NCI-H2196 (cell line): ENCODE data around the gene CHRNG.
"Not testable (repeated sequence)": the region's sequence is repeated elsewhere in the genome, so short reads cannot be mapped to it uniquely, and the experiment has no call there.

Experiments
- DNase-seq: peaks from one replicate; lab custom pipeline; 2025; ENCODE audit not compliant: unreplicated experiment; lab: John Stamatoyannopoulos, UW

The CHRNG gene

DNA sequence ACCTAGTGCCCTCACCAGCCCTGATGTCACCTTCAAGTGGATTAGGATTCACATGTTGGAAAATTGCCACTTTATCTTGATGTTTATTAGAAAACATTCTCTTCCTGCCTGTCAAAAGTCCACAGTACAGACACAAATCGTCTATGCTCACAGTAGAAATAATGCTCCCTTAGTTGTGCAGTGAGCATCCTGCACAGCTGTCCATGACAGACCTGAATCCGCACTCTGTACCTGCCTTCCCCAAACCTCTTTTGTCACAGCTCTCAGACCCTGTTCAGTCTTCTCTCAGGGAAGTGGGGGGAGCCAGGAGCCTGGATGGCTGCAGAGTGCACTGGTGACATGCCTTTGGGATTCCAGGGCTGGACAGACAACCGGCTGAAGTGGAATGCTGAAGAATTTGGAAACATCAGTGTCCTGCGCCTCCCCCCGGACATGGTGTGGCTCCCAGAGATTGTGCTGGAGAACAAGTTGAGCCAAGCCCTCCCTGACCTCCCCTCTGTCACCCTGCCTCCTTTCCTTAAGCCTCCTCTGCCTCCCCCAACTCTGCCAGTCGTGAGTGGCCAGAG lies 11.5 kb upstream of the CHRNG start:
- no peak for DNase-seq

GRCh38 chr2:232528746-232529460 lies 10.6 kb upstream of the CHRNG start:
- no peak for DNase-seq

DNA sequence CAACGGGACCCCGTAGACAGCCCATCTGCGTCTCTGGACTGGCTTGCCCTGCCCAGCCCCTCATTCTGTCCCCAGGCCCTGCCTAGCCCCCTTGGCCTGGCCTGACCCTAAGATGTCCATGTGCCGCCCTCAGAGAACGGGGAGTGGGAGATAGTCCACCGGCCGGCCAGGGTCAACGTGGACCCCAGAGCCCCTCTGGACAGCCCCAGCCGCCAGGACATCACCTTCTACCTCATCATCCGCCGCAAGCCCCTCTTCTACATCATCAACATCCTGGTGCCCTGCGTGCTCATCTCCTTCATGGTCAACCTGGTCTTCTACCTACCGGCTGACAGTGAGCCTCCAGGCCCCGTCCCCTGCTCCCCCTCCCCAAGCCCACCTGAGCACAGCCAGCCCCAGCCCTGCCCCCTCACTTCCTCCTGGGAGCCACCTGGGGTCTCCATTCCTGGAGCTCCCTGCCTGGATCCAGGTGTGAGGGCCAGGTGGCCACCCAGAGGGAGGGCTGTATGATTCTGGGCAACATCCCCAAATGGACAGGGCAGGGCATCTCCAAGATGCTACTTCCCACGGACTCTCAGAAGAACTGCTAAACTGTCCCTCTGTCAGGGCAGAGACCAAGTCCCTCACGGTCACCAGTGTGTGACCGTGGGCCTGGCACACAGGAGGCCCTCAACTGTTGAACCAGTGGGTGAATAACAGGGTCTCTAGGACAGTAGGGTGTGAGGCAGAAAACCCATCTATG lies 9.5 kb upstream of the CHRNG start:
- DNase-seq, result no peak

- DNase-seq, result no peak
Measured at GRCh38 chr2:232530626-232531260, 8.7 kb upstream of the CHRNG start.

- DNase-seq, result no peak
Measured at GRCh38 chr2:232532419-232532818, 7.1 kb upstream of the CHRNG start.

- DNase-seq, result not testable (repeated sequence)
Measured at GRCh38 chr2:232532821-232533220, 6.7 kb upstream of the CHRNG start.

GRCh38 chr2:232533944-232534710 lies 5.4 kb upstream of the CHRNG start:
- DNase-seq, result no peak

GRCh38 chr2:232534940-232535651 lies 4.4 kb upstream of the CHRNG start:
- no peak for DNase-seq

DNA sequence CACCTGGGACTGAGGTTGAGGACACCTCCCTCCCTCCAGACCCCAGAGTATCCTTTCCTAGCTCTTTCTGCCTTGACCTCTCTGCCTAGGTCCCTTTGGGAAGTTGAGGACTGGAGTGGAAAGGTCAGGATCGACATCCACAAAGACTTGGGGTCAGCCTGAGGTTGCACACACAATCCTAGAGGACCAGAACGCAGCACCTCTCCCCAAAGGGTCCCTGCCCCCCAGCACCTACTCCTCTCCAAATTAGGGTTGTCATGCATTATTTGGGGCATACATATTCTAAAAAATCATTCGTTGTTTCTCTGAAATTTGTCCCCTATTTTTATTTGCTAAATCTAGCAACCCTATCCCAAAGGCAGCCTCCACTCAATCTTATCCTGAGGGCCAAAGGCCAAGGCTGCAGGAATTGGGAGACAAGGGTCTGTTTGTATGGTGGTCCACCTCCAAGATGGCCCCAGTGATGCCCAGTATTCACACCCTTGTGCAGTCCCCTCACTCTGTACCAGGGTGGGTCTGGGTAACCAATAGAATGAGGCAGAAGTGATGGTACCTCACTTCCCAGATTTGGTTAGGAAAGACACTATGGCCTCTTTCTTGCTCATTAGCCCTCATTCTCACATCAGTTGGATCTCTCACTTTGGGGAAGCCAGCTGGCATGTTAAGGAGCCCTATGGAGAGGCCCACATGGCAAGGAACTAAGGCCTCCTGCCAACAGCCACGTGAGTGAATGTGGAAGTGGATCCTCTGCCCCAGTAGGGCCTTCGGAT lies 3.5 kb upstream of the CHRNG start:
- no peak for DNase-seq

DNA sequence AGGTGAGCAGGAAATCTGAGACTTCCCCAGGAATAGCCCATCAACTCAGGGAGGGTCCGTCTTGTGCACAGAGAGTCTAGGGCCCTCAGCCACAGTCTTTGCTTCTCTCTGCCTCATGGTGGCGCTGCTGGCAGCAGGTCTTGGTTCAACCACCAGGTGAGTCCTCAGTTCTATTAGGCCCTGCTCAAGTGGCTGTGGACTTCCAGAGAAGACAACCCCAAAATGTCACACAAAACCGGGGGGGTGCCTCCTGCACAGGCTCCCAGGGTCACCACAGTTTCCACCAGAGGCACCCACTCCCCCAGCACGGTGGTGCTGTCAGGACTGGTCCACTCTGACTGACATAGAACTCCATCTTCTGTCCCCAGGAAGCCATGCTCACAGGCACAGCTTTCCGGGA lies 2.4 kb upstream of the CHRNG start:
- DNase-seq, result no peak

- no peak for DNase-seq
Measured at GRCh38 chr2:232537499-232537898, 2.0 kb upstream of the CHRNG start.

GRCh38 chr2:232538671-232539070 lies 821 bp upstream of the CHRNG start:
- no peak for DNase-seq

DNA sequence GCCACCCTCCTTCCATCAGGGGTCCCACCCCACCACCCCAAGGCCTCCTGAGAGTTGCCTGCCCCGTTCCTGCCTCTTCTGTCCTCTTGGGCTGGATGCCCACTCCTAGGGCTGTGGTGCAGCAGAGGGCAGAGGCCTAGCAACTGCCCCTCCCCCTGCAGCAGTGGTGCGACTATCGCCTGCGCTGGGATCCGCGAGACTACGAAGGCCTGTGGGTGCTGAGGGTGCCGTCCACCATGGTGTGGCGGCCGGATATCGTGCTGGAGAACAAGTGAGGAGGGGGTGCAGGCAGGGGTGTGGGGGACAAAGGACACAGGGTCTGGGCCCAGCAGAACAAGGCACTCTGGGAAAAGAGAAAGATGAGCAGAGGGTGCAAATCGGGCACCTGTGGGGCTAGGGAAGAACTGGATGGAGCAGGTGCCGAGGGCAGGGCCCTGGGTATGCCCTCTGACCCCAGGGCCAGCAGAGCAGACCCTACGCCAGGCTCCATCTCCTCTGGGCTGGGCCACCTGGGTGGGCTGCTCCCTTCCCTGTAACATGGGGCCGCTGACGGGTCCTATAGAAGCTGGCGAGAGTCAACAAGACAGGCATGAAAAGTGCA lies 1.0 kb downstream of the CHRNG start:
- DNase-seq, result no peak

- no peak for DNase-seq
Measured at GRCh38 chr2:232541195-232541960, 1.9 kb downstream of the CHRNG start.

- no peak for DNase-seq
Measured at GRCh38 chr2:232541961-232542714, 2.6 kb downstream of the CHRNG start.

GRCh38 chr2:232542715-232543467 lies 3.4 kb downstream of the CHRNG start:
- DNase-seq, result no peak

- DNase-seq, result no peak
Measured at GRCh38 chr2:232543491-232543890, 4.0 kb downstream of the CHRNG start.
